OCI-LY3 (cell line): ENCODE data around the gene ZNF556.

ENCODE experiments used
- CTCF ChIP-seq: fragments of 200-600, 300-600 bp; sonication (generic); IDR thresholded peaks from 2 replicates; pipeline ENCODE4 v1.5.1; 2014; ENCODE audit warnings: antibody characterized with exemption, low read length, low read depth
- EZH2phosphoT487 ChIP-seq: fragments of 200-600 bp; shearing (Covaris generic); IDR thresholded peaks from 2 replicates; pipeline ENCODE4 v1.6.1; 2018; ENCODE audit warnings: antibody characterized with exemption, mixed run types, low read depth

GRCh38 chr19:2885736-2886135 lies 18.6 kb downstream of the ZNF556 start:
- no peak for TF ChIP-seq CTCF
- TF ChIP-seq EZH2phosphoT487 = no peak
